PC-3 (cell line): ENCODE data around the gene EGFLAM. TPM values are rescaled to one million over a fixed set of nuclear protein-coding genes. Genes with fewer than 3 reads are reported as not detected.

Source experiments
- ATAC-seq: fragments of 200-7000 bp; cut with Tn5 transposase; 2 replicates; pipeline ENCODE4 v1.9.1; 2020; ENCODE audit warnings: mild to moderate bottlenecking, moderate library complexity
- BruUV-seq: library from RNA; stranded (reverse); fragments of 400-500 nt; replicated peaks from 2 replicates; lab custom pipeline; 2021; lab: Mats Ljungman, UMichigan
- CTCF ChIA-PET: fragments of 300-600 bp; sonication (Branson Sonifier 250); formaldehyde crosslinking; loops from one replicate; lab custom pipeline; 2022; ENCODE audit warnings: antibody characterized with exemption; lab: Charles Lee
- POLR2A ChIA-PET: fragments of 300-600 bp; sonication (Branson Sonifier 250); formaldehyde crosslinking; loops from one replicate; lab custom pipeline; 2022; ENCODE audit warnings: antibody characterized with exemption; ENCODE audit not compliant: unreplicated experiment; lab: Charles Lee
- DNase-seq: peaks from one replicate; pipeline ENCODE4 v3.0.0-alpha.2; 2015
- H2AFZ ChIP-seq: fragments of 300-600 bp; sonication (generic); 2 replicates; pipeline ENCODE4 v1.6.0; 2016; ENCODE audit warnings: antibody characterized with exemption, low read length
- H3F3A ChIP-seq: fragments of 300-600 bp; sonication (generic); one replicate; pipeline ENCODE4 v1.6.0; 2017; ENCODE audit warnings: antibody characterized with exemption, low read length, control low read depth, mild to moderate bottlenecking; ENCODE audit not compliant: unreplicated experiment
- H3K27ac ChIP-seq: fragments of 300-600 bp; sonication (generic); 2 replicates; pipeline ENCODE4 v1.5.1; 2016; ENCODE audit warnings: mild to moderate bottlenecking, low read length
- H3K27me3 ChIP-seq: fragments of 300-600 bp; sonication (generic); 2 replicates; pipeline ENCODE4 v1.6.1; 2016; ENCODE audit warnings: low read length, mixed read lengths
- H3K36me3 ChIP-seq: fragments of 300-600 bp; sonication (generic); 2 replicates; pipeline ENCODE4 v1.6.1; 2016; ENCODE audit warnings: low read depth, mixed run types, low read length, mixed read lengths
- H3K4me1 ChIP-seq: fragments of 300-600 bp; sonication (generic); 2 replicates; pipeline ENCODE4 v1.5.1; 2016; ENCODE audit warnings: low read length; ENCODE audit not compliant: insufficient read depth
- H3K4me2 ChIP-seq: fragments of 300-600 bp; sonication (generic); 2 replicates; pipeline ENCODE4 v1.6.0; 2016; ENCODE audit warnings: low read length
- H3K4me3 ChIP-seq: fragments of 300-600 bp; sonication (generic); 2 replicates; pipeline ENCODE4 v1.5.1; 2016; ENCODE audit warnings: mild to moderate bottlenecking, low read length, mixed read lengths
- H3K79me2 ChIP-seq: fragments of 300-600 bp; sonication (generic); 2 replicates; pipeline ENCODE4 v1.6.1; 2017; ENCODE audit warnings: low read length, mixed read lengths
- H3K9ac ChIP-seq: fragments of 300-600 bp; sonication (generic); 2 replicates; pipeline ENCODE4 v1.6.0; 2016; ENCODE audit warnings: mild to moderate bottlenecking, low read length
- H3K9me2 ChIP-seq: fragments of 300-600 bp; sonication (generic); replicated peaks from 2 replicates; pipeline ENCODE4 v1.6.1; 2016; ENCODE audit warnings: mixed run types, low read length, mixed read lengths
- H3K9me3 ChIP-seq: fragments of 300-600 bp; sonication (generic); 2 replicates; pipeline ENCODE4 v1.6.1; 2016; ENCODE audit warnings: low read length, mixed read lengths
- H4K20me1 ChIP-seq: fragments of 300-600 bp; sonication (generic); 2 replicates; pipeline ENCODE4 v1.6.1; 2016; ENCODE audit warnings: low read length, mixed read lengths
- EZH2 ChIP-seq: fragments of 300-600 bp; sonication (generic); IDR thresholded peaks from one replicate; pipeline ENCODE4 v1.6.1; 2017; ENCODE audit warnings: antibody characterized with exemption, mild to moderate bottlenecking, low read length; ENCODE audit not compliant: unreplicated experiment
- EZH2phosphoT487 ChIP-seq: fragments of 300-600 bp; sonication (generic); IDR thresholded peaks from 2 replicates; pipeline ENCODE4 v1.6.1; 2018; ENCODE audit warnings: mild to moderate bottlenecking, antibody characterized with exemption, low read length, borderline replicate concordance
- intact Hi-C: fragments of 100-400 bp; cut with micrococcal nuclease; formaldehyde crosslinking; loops from 2 replicates; pipeline ENCODE4 v1.9.0; 2023
- total RNA-seq: library from RNA; depleted of rRNA; stranded (reverse); fragments of >200 nt; gene quantifications from 2 replicates; pipeline ENCODE4 v1.2.3, GENCODE V29; 2014
- TF ChIP-seq, protein P1 (sequence below): fragments of 300-600 bp; sonication (generic); conservative IDR thresholded peaks from 2 replicates; pipeline ENCODE4 v1.5.1; 2017; ENCODE audit warnings: antibody characterized with exemption, low read depth, mild to moderate bottlenecking, low read length

Gene EGFLAM
- total RNA-seq, 1 experiment from 2014 or later: not detected

DNA sequence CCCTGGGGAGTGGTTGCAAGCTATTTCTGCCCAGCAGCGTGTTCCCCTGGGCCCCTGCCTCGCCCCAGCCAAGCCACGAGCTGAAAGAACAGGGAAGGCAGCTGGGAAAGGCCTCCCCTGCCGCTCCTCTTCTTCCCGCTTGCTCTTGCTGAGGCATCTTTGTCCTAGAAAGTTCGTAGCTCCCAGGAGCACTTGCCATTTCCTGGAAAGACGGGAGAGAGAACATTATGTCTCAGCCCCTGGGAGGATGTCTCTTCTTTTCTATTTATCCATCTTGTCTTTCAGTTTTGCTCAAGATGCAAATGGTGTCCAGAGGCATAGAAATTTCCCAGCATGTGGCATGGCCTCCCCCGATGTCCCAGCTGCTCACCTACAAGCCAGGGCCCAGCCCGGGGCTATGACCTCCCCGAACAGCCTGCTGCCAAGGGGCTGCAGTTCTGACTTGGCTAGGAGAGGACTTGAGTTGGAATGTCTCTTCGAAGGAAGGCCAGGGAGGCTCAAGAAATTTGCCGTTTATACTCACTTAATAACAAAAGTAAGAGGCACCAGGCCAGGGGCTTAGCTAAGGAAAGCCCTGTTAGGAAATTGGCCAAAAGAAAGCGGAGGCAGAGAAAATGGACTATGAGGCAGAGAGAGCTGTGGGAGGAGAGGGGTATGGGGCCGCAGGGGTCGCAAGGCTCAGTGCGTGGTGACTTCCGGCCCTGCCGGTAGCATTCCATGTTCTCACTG, 210.8 kb downstream of the EGFLAM start:
- Histone ChIP-seq H3F3A (no peaks in the 10 kb centered on the region), H4K20me1 (no peaks in the 10 kb centered on the region), H3K79me2 (no peaks in the 10 kb centered on the region), H3K9ac (no peak overlapping the region), H3K36me3 (no peaks in the 10 kb centered on the region), H3K4me2 (no peak overlapping the region), H3K4me1 (peaks cover 38% of the 10 kb centered on the region), H3K9me2 (no peaks in the 10 kb centered on the region), H3K27me3 (no peaks in the 10 kb centered on the region), H3K9me3 (no peaks in the 10 kb centered on the region), H3K4me3 (no peak overlapping the region), H2AFZ (no peak overlapping the region; the same call in 1 of the 2 replicates), H3K27ac (no peak overlapping the region; the same call in 1 of the 2 replicates)
- CTCF ChIA-PET: interaction anchor here (0.9 kb wide), 1 partner anchor 27 kb away, joined by 4 read pairs; no protein-coding TSS in a partner anchor
- DNase-seq (no peak), ATAC-seq (no peak)
- BruUV-seq: no TSS peak
- POLR2A ChIA-PET: interaction anchor here (0.6 kb wide), 1 partner anchor 282 kb away, joined by 3 read pairs; no protein-coding TSS in a partner anchor
- intact Hi-C loops: no loop called here
- no peak for TF ChIP-seq EZH2phosphoT487
- TF ChIP-seq EZH2: no peak
- TF ChIP-seq, protein P1, sequence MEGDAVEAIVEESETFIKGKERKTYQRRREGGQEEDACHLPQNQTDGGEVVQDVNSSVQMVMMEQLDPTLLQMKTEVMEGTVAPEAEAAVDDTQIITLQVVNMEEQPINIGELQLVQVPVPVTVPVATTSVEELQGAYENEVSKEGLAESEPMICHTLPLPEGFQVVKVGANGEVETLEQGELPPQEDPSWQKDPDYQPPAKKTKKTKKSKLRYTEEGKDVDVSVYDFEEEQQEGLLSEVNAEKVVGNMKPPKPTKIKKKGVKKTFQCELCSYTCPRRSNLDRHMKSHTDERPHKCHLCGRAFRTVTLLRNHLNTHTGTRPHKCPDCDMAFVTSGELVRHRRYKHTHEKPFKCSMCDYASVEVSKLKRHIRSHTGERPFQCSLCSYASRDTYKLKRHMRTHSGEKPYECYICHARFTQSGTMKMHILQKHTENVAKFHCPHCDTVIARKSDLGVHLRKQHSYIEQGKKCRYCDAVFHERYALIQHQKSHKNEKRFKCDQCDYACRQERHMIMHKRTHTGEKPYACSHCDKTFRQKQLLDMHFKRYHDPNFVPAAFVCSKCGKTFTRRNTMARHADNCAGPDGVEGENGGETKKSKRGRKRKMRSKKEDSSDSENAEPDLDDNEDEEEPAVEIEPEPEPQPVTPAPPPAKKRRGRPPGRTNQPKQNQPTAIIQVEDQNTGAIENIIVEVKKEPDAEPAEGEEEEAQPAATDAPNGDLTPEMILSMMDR: no peak

DNA sequence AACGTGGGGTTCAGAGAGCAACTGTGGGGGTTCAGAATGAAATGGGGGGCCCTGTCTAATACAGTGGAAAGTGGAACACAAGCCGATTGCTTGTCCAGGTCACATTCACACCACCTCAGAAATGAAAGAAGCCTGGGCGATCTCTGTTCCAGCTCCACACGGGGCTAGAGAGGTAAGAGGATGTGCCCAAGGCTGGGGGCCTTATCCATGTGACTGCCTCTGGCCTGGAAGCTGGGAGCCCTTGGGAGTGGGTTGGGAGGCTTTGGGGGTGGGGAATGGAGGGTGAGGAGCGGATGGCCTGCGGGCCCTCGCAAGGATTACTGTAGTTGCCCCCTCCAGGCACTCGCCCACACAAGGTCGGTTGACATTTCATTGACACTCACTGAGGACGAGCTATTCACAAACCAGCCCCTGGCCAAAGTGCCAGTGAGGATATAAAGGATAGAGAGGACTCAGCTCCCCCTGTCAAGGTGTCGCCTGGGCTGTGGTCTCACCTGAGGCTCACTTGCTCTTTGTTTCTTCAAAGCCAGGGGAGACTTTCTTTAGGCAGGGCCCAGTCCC, 211.4 kb downstream of the EGFLAM start:
- Histone ChIP-seq H3K4me2 (no peak overlapping the region), H3K9me2 (no peaks in the 10 kb centered on the region), H4K20me1 (no peaks in the 10 kb centered on the region), H3K9ac (no peak overlapping the region), H3K27me3 (no peaks in the 10 kb centered on the region), H3K36me3 (no peaks in the 10 kb centered on the region), H3K27ac (no peak overlapping the region), H3K9me3 (no peaks in the 10 kb centered on the region), H3K4me3 (no peak overlapping the region), H2AFZ (no peak overlapping the region), H3K4me1 (peaks cover 32% of the 10 kb centered on the region), H3F3A (no peaks in the 10 kb centered on the region), H3K79me2 (no peaks in the 10 kb centered on the region)
- intact Hi-C loops: no loop called here
- no TSS peak for BruUV-seq
- TF ChIP-seq, protein P1: no peak
- TF ChIP-seq EZH2phosphoT487 (no peak), EZH2 (no peak)
- ChIA-PET CTCF (no interaction called here), POLR2A (no interaction called here)
- ATAC-seq: no peak
- DNase-seq: no peak

DNA sequence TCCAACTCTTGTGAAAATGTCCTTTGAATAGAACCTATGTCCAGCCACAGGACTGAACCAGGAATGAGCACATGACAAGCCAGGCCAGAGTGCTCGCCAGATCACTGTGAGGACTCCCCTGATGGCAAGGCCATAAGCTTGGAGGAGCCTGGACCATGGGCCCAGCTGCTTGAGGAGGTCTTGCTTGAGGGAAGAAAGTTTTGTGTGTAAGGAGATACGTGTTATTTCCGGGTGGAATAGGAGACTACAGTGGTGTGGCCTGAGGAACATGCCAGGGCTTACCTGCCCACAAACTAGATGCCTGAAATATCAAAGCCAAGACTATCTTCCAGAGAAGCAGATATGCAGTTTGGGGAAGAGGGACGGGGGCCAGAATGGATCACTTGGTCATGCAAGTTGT, 213.3 kb downstream of the EGFLAM start:
- H3K9me2 ChIP-seq: no peaks in the 10 kb centered on the region
- H2AFZ ChIP-seq: no peak overlapping the region
- no peaks in the 10 kb centered on the region for H3F3A ChIP-seq
- intact Hi-C loops: no loop called here
- H3K36me3 ChIP-seq: no peaks in the 10 kb centered on the region
- no peak overlapping the region for H3K4me3 ChIP-seq
- no peak overlapping the region for H3K9ac ChIP-seq
- ChIA-PET CTCF (no interaction called here), POLR2A (no interaction called here)
- H4K20me1 ChIP-seq: no peaks in the 10 kb centered on the region
- ATAC-seq: no peak
- peaks cover 23% of the 10 kb centered on the region for H3K4me1 ChIP-seq
- no peak overlapping the region for H3K4me2 ChIP-seq
- H3K27me3 ChIP-seq: no peaks in the 10 kb centered on the region
- no peak overlapping the region for H3K27ac ChIP-seq
- BruUV-seq: no TSS peak
- no peaks in the 10 kb centered on the region for H3K79me2 ChIP-seq
- no peak for DNase-seq
- TF ChIP-seq EZH2phosphoT487 (no peak), EZH2 (no peak)
- TF ChIP-seq, protein P1: no peak
- H3K9me3 ChIP-seq: no peaks in the 10 kb centered on the region
